GM21723 (cell line): Measurements from ENCODE around the gene NCKAP5.

Experiments
- ATAC-seq: cut with Tn5 transposase; IDR thresholded peaks from one replicate; pipeline ENCODE4 v1.9.1; 2021; ENCODE audit warnings: mild to moderate bottlenecking, moderate library complexity; ENCODE audit not compliant: unreplicated experiment

The NCKAP5 gene

DNA sequence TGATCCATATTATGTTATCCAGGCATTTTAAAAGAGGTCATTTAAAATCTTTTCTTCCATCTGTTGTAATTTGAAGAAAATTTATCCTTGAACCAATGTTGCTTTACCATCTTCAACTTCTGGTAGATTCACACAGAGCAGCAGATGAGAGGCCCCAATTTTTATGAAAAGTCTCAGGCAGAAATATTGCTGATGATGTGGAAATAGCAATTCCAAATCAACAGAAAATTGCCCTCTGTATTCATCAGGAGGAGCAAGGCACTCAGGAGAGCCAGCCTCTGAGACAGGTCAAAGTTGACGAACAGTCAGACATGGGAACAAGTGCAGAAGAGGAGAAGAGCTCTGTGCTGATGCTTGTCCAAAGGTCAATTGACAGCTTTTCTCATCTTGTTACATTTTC is 444.9 kb downstream of the NCKAP5 start:
- no peak for ATAC-seq

DNA sequence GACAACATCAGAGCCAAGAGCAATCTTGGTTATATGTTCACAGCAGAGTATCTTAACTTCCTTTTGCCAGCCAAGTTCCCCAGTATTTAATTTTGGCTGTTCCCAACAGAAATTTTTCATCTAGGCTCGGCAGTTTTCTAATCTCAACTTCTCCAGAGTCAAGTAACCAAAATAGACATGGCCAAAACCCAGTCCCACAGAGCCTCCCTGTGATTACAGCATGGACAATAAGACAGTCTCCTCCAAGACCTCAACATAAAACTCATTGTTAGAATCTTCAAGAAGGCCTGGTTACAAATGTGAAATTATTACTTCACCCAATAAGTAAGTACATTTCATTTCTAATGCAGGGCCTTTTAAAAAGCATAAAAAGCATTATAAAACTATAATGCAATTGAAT is 445.7 kb downstream of the NCKAP5 start:
- no peak for ATAC-seq

DNA sequence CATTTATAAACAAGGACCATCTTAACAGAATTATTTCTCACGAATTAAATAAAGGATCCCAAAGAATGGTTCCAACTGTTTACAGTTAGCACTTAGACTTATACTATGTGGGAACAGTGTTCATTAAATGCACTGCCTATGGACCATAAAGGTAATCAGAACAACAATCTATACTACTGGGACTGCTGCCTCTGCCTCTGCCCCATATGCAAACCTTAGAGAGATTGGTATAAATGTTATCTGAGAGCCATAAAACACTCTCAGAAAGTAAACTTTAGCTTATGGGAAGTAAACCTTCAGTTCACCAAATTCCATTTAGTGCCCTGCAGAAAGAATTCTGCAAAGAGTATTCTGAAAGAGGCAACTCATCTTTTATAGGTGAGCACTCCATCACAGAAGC is 448.0 kb downstream of the NCKAP5 start:
- no peak for ATAC-seq

DNA sequence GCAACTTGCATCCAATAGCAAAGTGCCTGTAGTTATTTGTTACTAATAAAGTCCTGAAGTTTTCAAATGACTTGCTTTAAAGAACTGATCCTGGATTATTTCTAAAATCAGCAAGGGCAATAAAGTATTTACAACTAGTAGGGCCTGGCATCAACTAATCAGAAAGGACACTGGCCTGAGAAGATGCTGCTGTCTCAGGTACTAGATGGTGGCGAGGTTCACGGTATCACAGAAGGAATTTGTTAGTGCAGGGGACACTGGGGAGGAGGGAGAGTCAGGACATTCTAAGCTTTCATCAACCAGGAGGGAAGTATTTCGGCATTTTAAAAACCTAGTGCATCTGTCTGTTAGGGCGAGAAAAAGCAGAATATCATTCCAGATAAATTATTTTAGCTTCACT is 458.1 kb downstream of the NCKAP5 start:
- ATAC-seq: no peak

DNA sequence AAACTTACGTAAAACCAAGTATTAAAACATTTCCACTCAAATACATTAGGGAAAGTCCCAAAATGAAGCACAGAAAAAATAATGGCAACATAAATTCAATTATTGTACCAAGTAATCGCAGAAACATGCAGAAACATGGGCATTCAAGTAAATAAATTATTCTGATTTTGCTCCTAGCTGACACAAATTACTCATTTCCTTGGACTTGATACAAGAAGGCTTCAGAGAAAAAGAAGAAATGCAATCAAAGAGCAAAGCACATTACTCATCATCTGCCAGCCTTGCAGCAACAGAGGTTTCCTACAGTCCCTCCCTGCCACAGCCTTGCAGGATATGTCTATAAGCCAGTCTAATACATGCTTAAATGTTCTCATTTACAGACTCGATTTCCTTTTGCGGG is 458.5 kb downstream of the NCKAP5 start:
- no peak for ATAC-seq

DNA sequence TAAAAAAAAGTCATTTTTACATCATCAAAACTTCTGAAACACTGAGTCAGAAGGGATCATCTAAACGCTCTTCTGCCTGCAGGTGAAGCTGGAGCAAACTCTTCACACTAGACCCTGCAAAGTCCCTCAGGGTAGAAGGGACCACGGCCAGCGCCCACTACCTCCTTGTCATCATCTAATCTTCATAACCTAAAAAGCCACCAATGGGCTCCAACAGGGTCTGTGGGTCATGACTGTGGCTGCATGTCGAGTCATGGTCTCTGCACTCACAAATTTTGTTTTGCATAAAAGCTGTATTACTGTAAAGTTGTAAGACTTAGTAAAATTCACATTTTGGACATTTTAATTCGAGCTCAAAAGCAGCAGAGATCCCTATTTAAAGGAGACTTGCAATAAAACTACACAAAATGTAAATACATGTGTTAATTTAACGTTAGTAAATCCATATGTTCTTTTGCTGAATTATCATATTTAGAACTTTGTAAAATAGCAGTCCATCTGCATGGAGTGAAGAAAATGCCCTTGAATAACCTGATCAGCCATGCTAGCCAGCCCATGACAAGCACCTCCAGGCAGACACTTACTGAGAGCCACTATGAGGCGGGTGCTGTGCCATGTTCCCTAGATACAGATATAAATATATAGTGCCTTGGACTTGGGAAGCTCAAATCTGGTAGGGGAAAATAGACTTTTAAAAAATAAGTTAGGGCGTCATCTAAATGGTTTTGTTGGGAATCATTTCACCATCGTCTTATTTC is 461.0 kb downstream of the NCKAP5 start:
- no peak for ATAC-seq

DNA sequence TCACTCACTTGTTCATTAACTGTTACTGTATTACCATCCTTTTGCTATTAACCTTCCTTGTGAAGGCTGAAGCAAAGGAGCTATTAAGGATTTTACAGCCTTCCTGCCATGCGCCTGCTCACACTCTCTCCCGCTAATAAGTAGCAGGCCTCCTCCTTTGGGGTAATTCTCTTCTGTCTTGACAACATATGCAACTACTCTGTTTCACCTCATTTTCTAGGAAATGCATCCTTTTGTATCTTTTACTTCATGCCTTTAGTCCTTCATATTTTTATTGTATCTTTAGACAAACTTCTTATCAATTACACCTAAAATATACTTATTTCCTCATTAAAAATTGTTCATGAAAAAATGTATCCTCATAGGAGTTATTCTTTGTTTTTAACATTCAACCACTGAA is 463.4 kb downstream of the NCKAP5 start:
- no peak for ATAC-seq

DNA sequence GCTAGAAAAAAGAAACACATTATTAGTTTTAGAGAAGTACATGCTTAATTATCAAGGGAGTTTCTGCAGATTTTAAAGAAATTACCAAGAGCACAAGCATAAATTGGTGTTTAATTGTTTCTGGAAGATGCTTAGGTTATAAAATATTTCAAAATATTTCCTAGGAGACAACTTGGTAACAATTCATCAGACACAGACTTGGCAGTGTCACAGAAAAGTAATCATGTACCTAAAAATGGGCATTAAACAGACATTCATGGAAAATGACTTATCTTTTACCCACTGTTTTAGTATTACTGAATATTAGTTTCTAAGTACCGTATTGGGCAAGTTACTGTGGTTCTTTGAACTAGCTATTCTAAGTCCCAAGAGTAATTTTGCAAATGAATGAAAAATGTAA is 469.5 kb downstream of the NCKAP5 start:
- no peak for ATAC-seq

DNA sequence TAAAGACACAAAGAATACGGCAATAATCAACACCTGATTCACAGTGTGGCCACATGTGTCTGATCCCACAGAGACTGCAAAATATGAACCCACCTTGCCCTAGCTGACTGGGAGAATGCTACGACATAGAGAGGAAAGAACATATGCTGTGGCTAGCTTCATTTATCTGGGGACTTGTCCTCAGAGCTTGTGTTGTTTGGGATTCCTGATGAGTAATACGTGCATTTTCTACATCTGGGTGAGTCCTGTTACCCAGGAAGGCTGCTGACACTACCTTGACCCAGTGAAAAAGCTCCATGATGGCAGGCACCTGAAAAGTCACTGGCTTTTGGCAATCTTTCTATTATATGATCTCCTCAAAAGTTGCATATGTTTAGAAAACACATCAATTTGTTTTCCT is 470.6 kb downstream of the NCKAP5 start:
- ATAC-seq: no peak

DNA sequence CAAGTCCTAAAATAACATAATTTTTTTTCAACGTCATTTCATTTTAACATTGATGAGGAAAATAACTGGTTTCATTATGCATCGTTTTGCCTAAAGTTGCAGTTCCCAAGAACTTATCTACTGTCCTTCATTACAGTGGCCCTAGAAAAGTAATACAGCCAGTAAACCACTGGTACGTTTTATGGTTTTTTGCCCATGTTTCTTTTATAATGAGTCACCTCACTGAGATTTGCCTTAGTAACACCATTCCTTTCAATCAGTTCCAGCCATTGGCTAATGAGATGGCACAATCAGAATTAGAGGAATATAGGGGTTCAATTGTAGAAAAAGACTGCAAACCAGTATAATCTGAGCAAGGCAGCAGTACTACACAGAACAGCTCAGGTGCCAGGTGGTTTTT is 475.7 kb downstream of the NCKAP5 start:
- ATAC-seq: no peak

DNA sequence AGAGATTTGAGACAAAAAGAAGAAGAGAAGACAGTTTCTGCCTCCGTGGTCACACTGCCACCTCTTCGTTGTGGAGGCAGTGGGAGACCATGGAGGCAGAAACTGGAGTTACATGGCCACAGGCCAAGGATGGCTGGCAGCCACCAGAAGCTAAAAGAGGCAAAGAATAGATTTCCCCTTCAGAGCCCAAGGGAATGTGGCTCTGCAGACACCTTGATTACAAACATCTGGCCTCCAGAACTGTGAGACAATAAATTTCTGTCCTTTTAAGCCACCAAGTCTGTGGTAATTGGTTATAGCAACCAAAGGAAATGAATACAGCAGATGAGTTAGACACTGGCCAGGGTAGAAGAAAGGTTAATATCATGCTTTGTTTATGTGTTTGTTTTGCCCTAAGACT is 477.9 kb downstream of the NCKAP5 start:
- ATAC-seq: no peak

DNA sequence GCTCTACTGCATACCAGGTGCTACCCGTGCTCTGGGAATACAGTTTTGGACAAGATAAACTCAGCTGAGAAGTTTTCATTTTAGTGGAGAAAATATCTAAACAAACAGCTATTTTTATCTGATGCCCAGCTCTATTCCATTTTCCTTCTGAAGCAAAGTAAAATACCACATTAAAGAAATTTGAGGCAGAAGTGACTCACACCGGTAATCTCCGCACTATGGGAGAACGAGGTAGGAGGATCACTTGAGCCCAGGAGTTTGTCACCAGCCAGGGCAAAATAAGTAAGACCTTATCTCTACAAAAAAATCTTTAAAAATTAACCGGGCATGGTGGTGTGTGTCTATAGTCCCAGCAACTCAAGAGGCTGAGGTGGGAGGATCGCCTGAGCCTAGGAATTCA is 482.1 kb downstream of the NCKAP5 start:
- no peak for ATAC-seq

DNA sequence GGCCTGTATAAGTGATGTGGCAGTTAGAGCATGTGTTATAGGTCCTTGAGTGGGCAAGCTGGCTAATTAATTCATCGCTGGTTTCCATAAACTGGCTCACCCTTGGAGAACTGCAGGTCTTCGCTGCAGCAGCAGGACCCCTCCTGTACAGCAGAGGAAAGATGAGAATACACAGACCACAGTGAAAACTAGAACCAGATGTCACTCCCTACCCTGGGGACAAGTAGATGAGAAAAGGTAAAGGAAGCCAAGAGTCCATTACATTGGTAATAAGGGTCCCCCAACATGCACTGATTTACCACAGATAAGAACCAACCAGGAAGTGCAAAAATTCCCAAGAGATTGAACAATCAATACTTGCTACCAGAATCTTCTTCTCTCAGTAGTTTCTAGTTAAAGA is 482.6 kb downstream of the NCKAP5 start:
- ATAC-seq: no peak

DNA sequence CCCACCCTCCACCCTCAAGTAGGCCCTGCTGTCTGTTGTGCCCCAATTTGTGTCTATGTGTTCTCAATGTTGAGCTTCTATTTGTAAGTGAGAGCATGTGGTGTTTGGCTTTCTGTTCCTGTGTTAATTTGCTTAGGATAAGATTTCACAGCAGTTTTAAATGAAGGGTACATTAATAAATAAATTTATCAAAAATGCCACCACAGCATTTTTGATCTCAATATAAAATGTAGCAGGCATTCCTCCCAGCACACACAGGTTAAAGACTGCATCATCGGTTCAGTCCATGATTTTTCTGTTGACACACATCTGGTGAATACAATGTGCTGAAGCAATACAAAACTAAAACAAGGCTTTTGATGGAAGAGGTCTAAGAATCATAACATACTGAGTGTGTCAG is 486.2 kb downstream of the NCKAP5 start:
- ATAC-seq: no peak

DNA sequence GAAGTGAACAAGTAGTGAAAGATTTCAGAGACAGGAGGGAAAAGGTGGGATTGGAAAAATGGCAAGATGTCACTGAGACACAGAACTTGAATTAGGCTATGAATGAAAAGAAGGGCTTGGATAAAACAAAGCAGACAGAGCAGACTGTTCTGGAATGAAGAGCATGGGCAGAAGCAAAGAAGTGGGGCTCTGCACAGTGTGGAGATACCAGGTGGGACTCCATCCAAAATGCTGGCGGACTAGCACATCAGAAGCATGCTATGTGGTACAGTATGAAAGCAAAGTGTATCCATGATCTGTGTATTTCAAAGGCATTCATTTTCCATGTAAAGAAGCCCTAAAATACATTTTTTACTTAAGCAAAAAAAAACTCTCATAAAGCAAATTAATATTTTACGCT is 487.4 kb downstream of the NCKAP5 start:
- no peak for ATAC-seq

DNA sequence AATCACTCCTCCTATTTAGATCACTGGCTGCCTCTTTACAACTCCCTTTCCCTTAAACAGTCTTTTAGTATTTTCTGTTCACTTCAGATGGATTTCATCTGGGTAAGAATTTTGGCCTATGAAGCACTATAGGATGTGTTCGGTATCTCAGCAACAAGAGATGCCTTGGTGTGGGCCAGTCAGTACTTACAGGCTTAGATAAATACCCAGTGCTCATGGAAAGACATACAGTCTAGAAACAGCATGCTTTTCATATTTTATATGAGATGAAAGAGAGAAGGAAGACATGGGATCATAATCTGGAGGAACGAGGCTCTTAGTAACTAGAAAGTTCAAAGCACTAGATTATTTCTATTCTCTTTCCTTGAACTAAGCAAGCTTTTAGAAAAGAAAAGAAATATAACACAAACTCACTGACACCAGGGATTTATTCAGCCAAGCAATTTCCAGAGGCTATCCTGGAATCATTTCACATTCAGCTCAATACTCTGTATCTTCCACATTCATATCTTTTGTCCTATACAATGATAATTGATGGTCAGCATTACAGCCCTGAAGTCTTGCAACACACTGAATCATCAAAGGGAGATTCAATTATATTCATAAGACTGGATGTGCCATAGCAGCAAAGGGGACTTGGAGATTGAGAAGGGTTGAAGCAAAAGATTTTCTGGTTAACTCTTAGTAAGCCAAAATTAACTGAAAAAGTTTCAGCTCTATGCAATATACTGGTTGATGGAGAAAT is 489.4 kb downstream of the NCKAP5 start:
- no peak for ATAC-seq

DNA sequence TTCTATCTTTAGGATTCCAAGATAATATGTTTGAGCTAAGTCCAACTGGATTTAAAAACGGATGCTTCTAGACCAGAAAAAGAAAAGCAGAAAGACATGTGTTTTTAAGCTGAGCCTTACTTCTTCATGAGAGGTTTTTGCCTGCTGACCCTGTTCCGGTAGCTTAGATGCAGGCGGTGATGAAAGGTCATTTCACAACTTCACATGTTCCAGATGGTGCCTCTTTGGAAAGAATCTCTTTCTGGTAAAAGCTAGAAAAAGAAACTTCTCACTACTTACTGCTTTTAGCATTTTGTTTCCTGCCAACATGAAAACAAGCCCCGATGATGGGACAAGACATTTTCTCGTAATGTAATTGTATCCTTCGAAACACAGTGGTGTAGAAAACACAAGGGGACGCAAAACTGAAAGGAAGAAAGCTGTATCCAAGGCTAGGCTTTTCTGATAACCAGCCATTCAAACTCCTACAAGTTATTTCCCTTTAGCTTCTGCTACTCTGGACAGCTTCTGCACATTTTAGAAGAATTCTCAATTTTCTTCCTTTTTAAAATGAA is 490.9 kb downstream of the NCKAP5 start:
- ATAC-seq: no peak

DNA sequence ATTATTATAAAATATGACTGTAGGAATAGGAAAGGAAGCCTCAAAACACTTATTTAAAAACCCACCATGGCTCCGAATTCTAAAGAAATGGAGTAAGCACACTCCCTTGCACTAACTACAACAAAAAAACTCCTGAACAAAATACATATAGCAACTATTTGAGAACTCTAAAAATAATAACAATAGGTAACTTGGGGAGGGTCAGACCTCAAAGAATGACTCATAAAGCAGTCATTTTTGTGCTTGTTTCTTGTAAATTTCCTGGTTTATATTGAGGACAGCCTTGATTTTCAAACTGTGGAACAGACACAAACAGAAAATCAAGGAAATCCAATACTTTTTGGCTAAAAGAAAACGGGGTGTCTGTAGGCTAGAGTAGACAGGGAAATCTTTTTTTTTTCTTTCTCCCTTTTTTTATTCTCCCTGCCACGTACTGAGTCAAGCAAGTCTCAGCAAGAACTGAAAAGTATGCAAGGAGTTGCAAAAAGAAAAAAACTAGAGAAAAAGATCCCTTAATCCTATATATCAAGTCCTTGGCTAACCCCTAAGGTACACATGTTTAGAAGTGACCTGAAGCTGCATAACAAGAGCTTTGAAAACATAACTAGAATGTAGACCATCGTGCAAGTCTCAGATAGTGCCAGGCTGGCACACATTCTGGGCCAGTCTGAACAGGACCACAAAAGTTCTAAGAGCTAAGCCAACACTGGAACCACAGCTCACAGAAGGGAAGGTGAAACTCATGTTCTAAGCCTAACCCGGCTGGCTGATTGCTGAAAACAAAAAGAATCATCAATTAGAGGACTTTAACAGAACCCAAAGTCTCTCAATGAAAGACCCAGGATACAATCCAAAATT is 495.2 kb downstream of the NCKAP5 start:
- no peak for ATAC-seq

DNA sequence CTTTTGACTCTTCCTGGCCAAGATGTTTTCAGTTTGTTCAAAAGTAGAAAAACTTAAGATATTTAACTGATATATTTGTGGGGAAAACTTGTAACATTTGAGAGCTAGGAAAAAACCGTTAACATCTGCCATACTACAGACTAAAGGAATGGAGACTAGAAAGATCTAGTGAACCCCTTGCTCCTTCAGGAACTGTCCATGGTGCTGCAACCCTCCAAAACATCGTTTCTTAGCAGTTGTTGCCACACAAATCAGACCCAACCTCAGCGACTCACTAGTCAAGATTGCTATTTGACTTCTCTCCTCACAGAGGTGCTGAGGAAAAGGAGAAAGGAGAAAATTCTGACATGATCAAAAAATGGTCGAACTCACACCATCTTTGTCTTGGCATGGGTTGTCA is 504.5 kb downstream of the NCKAP5 start:
- no peak for ATAC-seq

DNA sequence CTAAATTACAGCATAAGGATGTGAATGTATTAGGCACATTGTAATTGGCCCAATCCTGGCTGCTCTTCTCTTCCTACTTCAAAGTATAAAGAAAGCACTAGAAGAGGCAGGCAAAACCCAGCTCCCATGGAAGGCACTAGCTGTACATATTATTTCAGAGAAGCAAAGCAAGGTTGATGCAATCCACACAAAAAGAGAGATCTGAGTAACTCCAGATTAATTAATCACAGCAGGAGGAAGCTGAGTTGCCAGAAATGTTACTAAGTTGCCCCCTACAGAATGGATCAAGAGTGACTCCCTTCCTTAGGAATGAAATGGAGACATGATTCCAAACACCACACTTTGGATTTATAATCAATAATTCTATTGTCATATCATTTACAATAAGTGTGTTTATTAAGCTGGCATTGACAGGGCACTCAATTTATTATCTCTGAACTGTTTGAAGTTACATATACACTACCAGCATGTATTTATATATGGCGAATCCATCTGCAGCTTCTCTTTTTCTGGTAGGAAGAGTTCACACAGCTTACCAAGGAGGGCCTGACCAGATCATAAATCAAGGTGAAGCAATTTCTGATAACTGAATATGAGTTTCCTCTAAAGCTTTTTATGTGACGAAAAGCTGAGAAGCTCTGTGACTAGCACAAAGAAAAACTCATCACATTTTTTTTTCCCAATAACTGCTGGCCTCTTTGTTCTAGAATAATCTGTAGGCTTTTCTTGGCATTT is 505.2 kb downstream of the NCKAP5 start:
- ATAC-seq: no peak
